Neural progenitor cell (in vitro differentiated cells): ENCODE results near the gene ANO3.

Source experiments
- EZH2 ChIP-seq: fragments of 200-600 bp; sonication (generic); IDR thresholded peaks from 2 replicates; pipeline ENCODE4 v1.6.1; 2017; ENCODE audit warnings: antibody characterized with exemption, mild to moderate bottlenecking, moderate library complexity
- EZH2phosphoT487 ChIP-seq: fragments of 200-600 bp; sonication (generic); IDR thresholded peaks from 2 replicates; pipeline ENCODE4 v1.6.1; 2017; ENCODE audit warnings: antibody characterized with exemption
- TF ChIP-seq, protein P1 (sequence below): fragments of 200-600 bp; sonication (generic); IDR thresholded peaks from 2 replicates; pipeline ENCODE4 v1.5.1; 2017; ENCODE audit warnings: antibody characterized with exemption, mild to moderate bottlenecking

- TF ChIP-seq, protein P1, sequence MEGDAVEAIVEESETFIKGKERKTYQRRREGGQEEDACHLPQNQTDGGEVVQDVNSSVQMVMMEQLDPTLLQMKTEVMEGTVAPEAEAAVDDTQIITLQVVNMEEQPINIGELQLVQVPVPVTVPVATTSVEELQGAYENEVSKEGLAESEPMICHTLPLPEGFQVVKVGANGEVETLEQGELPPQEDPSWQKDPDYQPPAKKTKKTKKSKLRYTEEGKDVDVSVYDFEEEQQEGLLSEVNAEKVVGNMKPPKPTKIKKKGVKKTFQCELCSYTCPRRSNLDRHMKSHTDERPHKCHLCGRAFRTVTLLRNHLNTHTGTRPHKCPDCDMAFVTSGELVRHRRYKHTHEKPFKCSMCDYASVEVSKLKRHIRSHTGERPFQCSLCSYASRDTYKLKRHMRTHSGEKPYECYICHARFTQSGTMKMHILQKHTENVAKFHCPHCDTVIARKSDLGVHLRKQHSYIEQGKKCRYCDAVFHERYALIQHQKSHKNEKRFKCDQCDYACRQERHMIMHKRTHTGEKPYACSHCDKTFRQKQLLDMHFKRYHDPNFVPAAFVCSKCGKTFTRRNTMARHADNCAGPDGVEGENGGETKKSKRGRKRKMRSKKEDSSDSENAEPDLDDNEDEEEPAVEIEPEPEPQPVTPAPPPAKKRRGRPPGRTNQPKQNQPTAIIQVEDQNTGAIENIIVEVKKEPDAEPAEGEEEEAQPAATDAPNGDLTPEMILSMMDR = no peak
- no peak for TF ChIP-seq EZH2phosphoT487
- TF ChIP-seq EZH2 = no peak
Observed at GRCh38 chr11:26359055-26359454, 27.1 kb downstream of the ANO3 start.
